C4-2B (cell line): ENCODE data around the gene FAM20A.

Source experiments
- H3K27ac ChIP-seq: fragments of 450-650 bp; 2 replicates; pipeline ENCODE4 v1.5.1; 2017
- CTCF ChIP-seq: fragments of 450-650 bp; conservative IDR thresholded peaks from 2 replicates; pipeline ENCODE4 v1.5.1; 2017; ENCODE audit warnings: mild to moderate bottlenecking
- ZFX ChIP-seq: fragments of 450-650 bp; IDR thresholded peaks from 2 replicates; pipeline ENCODE4 v1.6.1; 2017

The FAM20A gene

GRCh38 chr17:68600931-68601564 lies at the start of gene FAM20A:
Gene FAM20A, minus strand, starts transcription at chr17:68601367. Its CDS starts 701 bp downstream, at chr17:68600666.
- no peak within 1 kb of the TSS for H3K27ac ChIP-seq
- TF ChIP-seq ZFX (no peak), CTCF (no peak)

DNA sequence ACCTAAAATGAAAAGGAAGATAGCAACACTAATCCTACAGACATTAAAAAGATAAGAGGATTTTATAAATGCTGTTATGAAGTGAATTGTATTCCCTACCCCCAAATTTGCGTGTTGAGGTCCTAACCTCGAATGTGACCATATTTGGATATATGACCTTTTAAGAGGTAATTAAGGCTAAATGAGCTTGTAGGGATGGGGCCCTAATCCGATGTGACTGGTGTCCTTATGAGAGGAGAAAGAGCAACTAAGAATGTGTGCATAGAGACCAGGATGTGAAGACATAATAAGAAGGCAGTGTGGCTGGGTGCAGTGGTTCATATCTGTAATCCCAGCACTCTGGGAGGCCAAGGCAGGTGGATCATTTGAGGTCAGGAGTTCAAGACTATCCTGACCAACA lies 48.2 kb upstream of the FAM20A start:
- no peak overlapping the region for H3K27ac ChIP-seq
- TF ChIP-seq CTCF (no peak), ZFX (no peak)

DNA sequence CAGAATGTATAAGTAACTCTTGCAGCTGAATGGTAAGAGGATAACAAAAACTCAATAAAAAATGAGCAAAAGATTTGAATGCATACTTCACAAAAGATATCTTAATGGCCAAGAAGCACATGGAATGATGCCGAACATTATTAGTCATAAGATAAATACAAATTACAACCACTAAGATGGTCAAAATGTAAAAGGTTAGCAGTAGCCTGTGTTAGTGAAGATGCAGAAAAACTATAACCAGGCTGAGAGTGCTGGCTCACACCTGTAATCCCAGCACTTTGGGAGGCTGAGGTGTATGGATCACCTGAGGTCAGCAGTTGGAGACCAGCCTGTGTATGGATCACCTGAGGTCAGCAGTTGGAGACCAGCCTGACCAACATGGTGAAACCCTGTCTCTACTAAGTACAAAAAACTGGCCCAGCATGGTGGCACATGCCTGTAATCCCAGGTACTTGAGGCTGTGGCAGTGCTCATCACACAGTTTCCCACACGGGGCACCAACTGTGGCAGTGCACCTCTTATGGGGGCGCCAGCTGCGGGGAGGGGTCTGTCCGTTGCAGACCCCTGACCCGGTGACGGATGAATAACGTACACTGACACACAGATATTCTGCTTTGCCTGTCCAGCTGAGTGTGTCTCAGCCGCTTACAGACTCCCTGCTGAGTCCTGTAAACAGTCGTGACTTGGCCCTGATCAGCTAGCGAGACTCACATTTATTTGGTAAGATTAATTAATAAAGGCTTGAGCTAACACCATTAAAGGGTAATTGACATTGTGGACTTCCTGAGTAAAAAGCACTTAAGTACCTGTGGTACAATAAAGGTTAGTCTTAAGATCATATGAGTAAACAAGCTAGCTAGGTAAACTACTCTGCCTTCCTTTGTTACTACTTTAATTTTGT lies 45.7 kb upstream of the FAM20A start:
- TF ChIP-seq CTCF (no peak), ZFX (no peak)
- H3K27ac ChIP-seq, result peak overlapping the region; percentile 29

DNA sequence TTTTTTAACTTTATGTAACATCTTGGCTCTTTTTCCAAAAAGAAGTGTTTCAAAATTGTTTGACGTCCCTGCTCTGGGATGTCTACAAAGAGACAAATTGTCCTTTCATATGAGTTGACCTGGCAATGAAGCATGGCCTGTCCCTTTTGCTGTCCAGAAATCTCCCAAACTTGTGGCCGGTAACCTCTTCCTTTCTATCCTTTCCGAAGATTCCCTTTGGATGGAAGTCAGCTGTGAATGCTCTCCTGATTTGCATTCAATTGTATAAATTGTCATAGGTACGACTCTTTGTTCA lies 40.9 kb upstream of the FAM20A start:
- no peak overlapping the region for H3K27ac ChIP-seq
- TF ChIP-seq ZFX, result no peak
- TF ChIP-seq CTCF, result no peak

- TF ChIP-seq CTCF (no peak), ZFX (no peak)
Observed at GRCh38 chr17:68641276-68642117, 40.3 kb upstream of the FAM20A start.

GRCh38 chr17:68640242-68640989 lies 39.2 kb upstream of the FAM20A start:
- H3K27ac ChIP-seq, result no peak overlapping the region
- TF ChIP-seq ZFX, result no peak
- no peak for TF ChIP-seq CTCF

More at GRCh38 chr17:68641276-68642117, 40.3 kb upstream of the FAM20A start:
- no peak overlapping the region for H3K27ac ChIP-seq
